Measurements from ENCODE around the gene LGI2.
"Not testable (repeated sequence)": the region's sequence is repeated elsewhere in the genome, so short reads cannot be mapped to it uniquely, and the experiment has no call there.

The LGI2 gene

DNA sequence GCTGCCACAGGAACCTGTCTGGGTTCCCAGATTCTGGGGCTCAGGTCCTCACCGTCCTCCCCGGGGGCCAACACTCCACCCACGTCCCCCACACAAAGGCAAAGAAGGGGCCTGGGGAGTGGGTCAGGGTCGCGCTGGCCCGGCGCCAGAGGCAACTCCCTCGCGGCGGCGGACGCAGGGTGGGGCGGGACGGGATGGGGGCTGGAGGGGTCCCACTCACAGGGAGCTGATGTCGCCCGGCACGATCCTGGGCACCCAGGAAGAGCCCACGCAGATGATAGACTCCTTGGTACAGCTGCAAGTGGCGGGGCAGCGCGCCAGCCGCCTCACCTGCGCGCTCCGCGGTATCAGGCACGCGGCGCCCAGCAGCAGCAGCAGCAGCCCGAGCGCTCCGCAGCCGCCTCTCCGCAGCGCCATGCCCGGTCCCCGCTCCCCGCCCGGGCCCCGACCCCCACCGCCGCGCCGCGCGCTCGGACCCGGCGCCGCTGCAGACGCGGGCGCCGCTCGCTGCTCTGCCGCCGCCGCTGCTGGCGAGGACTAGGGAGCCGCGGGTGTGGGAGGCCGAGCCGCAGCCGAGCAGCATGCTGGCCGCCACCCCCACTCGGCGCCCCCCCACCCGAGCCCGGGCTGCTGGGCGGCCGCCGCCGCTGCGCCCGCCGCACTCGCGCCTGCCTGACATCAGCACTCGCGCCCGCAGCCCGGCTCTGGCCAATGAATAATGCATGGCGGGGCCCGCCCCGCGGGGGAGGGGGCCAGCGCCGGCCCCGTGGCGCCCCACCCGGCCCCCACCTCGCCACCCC, at the start of gene LGI2:
LGI2 (minus strand) TSS at position 670 of the 800 bp plus-strand sequence; CDS start at position 417, 253 bp downstream.
- peak in 32 of 51 donors; percentile 8 to 74 (median 32) for DNase-seq

- no peak for DNase-seq
These were observed 47.8 kb upstream of the LGI2 start for GRCh38 chr4:25078523-25078922.

- DNase-seq: no peak
These were observed 46.1 kb upstream of the LGI2 start for GRCh38 chr4:25076625-25077398.

DNA sequence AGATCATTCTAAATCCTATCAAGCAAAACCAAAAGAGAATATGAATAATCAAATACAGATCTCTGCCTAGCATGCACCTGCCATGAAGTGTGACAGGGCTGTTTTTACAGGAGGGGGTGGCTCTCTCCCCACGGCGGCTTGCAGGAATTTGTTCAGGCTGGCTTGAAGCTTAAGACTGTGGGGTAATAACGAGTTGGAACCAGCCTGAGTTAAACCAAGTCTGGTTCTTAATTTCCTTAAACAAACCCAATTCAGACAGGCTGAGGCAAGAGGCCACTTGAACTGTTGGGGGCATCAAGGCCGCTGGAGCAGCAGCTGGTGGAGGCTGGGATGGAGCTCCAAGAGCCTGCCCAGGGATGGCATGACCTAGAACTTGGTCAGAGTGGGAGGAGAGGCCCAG, 45.1 kb upstream of the LGI2 start:
- DNase-seq: no peak

DNA sequence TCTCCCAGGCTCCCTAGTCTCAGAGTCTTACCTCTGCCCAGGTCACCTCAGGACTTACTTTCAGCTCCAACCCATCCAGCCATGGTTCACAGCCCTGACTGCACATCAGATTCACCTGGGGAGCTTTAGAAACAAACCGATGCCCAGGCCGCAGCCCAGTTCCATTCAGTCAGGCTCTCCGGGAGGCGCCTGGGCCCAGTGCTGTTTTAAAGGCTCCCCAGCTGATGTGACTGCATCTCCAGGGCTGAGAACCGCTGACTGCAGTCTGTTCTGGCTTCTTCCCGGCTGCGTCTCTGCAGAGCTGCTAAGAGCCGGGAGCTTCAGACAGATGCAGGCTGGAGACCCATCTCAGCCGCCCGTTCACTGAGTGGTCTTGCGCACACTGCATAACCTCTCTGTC, 44.4 kb upstream of the LGI2 start:
- no peak for DNase-seq

DNA sequence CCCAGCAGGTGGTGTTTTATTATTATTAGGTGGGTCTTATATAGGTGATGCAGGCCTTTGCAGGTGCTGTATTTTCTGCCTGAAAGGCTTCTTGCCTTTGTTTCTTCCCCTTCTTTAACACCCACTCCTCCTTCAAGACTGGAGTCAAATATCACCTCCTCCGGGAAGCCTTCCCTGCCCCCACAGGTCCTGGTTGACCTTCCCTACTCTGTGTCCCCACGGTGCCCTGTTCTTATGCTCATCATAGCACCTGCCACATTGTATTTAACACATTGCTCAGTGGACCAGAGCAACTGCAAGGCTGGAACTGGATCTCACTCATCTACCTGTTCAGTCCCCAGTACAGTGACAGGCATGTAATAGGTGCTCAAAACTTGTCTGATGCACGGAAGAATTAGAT, 39.8 kb upstream of the LGI2 start:
- no peak for DNase-seq

GRCh38 chr4:25069014-25069413, 38.3 kb upstream of the LGI2 start:
- DNase-seq: no peak

DNA sequence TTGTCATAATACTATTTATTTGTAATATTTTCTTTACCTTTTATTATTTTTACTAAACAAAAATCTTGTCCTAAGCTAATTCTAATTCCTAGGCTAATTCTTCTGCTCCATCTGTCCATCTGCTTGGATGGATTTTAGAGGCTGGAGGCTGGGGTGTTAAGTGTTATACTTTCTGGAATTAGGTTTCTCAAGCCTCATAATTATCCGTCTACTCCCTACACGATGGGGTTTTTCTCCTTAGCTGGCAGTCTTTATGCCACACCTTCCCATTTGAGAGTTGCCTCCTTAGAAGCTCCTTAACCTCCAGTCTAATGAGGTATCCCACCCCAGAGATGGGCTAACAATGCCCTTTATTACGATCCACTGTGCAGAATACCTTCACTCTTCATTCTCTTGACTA, 37.6 kb upstream of the LGI2 start:
- no peak for DNase-seq

DNA sequence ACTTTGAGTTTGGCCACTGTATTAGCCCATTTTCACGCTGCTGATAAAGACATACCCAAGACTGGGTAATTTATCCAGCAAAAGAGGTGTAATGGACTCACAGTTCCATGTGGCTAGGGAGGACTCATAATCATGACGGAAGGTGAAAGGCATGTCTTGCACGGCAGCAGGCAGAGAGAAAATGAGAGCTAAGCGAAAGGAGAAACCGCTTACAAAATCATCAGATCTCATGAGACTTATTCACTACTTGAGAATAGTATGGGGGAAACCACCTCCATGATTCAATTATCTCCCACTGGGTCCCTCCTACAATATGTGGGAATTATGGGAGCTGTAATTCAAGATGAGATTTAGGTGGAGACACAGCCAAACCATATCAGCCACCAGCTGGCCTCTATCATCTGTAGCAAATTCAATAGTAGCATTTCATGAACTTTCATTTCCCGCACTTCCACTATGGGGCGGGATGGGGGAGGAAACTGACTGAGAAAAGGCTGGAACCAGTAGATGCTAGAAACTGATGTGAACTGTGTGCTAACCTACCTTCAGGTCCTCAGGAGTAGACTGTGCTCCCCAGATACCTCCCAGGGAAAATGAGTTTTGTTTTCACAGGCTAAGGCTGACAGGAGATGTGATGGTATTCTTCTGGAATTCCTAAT, 35.3 kb upstream of the LGI2 start:
- no peak for DNase-seq

DNA sequence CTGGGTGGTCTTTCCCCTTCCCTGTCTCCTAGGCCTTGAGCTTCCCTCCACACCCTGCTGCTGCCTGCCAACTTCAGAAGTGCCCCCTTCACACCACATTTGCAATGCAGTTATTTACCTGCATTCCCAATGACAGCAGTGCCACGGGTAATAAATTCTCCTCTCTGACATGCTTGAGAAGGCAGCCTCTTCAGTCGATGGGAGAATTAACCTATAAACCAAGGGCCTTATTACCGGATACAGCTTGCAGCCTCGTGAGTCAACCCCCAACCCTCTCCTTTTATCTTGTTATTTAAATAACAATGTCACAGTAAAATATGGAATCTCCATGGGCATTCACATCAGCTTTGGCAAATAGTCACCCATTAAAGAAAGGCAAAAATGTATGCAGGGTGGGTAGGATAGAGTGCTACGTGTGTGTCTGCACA, 34.7 kb upstream of the LGI2 start:
- DNase-seq: no peak

DNA sequence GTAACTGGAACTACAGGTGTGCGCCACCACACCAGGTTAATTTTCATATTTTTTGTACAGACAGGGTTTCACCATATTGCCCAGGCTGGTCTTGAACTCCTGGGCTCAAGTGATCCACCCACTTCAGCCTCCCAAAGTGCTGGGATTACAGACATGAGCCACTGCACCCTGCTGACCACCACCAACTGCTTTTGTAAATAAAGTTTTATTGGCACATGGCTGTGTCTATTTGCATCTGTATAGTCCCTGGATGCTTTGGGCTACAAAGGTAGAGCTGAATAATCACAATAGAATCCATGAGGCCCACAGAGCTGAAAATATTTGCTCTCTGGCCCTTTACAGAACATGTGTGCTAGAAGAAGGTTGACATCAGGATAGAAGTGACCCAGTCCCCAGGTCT, 33.7 kb upstream of the LGI2 start:
- DNase-seq: not testable (repeated sequence)

GRCh38 chr4:25063116-25063515, 32.4 kb upstream of the LGI2 start:
- DNase-seq: no peak

DNA sequence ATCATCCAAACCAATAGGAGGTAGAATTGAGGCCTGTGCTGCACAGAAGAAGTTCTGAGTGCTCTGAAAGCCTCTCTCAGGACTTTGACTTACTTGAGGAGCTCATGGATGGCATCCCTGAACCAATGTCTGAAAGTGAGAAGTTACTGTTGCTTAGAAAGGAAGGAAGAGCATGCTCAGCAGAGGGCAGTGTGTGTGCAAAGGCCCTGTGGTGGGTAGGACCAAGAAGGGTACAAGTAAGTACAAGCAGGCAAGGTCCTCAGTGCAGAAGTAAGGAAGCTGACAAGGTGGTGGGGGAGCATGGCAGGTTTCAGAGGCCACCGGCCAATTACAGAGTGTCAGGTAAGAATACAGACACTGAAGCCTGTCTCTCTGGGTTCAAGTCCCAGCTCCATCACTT, 31.4 kb upstream of the LGI2 start:
- DNase-seq: no peak

- no peak for DNase-seq
These were observed 30.9 kb upstream of the LGI2 start for GRCh38 chr4:25061602-25062001.

DNA sequence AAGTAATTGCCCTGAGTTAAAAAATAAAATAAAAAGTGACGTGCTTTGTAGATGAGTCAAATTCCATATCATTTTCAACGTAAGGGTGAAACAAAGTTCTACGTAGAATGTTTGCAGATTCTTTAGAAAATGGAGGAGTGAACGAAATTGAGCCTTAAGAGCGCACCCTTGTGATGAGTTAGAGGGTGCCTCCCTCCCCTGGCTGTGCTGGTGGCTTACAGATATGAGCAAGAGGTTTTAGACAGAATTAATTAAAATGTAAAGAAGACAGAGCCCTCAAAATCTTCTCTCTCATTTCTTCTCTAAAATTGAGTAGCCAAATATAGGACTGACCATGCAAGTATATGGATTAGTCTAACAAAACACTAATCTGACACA, 30.2 kb upstream of the LGI2 start:
- DNase-seq: peak in 1 of 51 donors; percentile 1

- DNase-seq: no peak
These were observed 29.7 kb upstream of the LGI2 start for GRCh38 chr4:25060241-25060962.

- DNase-seq: no peak
These were observed 29.0 kb upstream of the LGI2 start for GRCh38 chr4:25059791-25060190.

- DNase-seq: no peak
These were observed 28.1 kb upstream of the LGI2 start for GRCh38 chr4:25058796-25059195.

- no peak for DNase-seq
These were observed 26.6 kb upstream of the LGI2 start for GRCh38 chr4:25057299-25057698.

GRCh38 chr4:25052037-25052436, 21.3 kb upstream of the LGI2 start:
- DNase-seq: not testable (repeated sequence)

- DNase-seq: no peak
These were observed 20.8 kb upstream of the LGI2 start for GRCh38 chr4:25051534-25051933.

Data from hypothalamus (tissue), 51 donors.